ENCODE measurements around the gene BMPR1B.
A peak's percentile ranks its signal among the peaks of the same experiment; 100 is the strongest.

BMPR1B gene

DNA sequence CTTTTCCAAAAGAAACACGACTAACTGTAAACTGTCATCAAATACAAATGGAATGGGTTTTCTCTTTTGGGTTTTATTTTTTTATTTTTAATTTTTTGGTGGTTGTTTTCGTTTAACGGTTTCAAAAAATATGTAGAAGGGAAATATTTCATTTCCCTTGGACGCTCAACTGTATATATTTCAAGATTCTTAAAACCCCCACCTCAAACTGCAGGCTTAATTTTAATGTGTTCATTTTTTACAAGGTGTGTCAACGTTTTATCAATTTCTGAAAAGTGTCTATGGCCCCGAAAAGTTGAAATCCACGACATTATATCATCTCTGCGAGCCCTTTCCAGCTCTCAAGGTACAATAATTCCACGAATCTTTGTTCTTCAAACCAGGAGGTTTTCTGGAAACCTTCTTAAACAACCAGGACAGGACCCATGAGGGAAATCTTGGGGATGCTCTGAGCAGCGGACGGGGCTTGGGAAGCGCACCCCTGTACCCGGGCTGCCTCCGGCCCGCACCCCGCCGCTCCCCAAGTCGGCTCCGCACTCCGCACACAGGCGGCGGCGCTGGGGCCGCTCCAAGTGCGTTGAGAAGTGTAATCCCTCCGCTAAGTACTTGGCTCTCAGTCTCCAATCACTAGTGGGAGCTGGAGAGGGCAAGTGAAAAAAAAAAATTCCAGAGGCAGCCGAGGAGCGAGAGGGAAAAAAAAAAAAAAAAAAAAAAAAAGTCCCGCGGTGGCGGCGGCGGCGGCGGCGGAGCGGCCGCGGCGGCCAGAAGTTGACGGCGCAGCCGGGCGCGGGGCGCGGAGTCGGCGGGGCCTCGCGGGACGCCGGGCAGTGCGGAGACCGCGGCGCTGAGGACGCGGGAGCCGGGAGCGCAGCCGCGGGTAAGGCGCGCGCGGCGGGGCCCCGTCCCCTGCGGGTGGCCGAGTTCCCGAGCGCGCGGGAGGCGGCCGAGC, at the start of gene BMPR1B:
Gene BMPR1B, plus strand, starts transcription at position 764 of the 949 bp plus-strand sequence. CDS start 346,470 bp downstream, outside the sequence.
- Histone ChIP-seq H3K4me1 (ENCODE audit: control insufficient read depth, insufficient read depth, low read length, unreplicated experiment) (peaks cover 34% of the 10 kb centered on the region), H2AFZ (ENCODE audit: low read length, unreplicated experiment) (peak within 1 kb of the TSS; percentile 52), H3K27me3 (ENCODE audit: insufficient read depth, low read length) (no peaks in the 10 kb centered on the region), H3K79me2 (ENCODE audit: control insufficient read depth, insufficient read depth, low read length, unreplicated experiment) (peaks cover 3% of the 10 kb centered on the region), H3K27ac (ENCODE audit: low read depth, low read length) (no peak within 1 kb of the TSS), H3K36me3 (ENCODE audit: insufficient read depth, low read length) (no peaks in the 10 kb centered on the region), H3K4me3 (ENCODE audit: low read depth, low read length) (peak within 1 kb of the TSS; percentile 76)

DNA sequence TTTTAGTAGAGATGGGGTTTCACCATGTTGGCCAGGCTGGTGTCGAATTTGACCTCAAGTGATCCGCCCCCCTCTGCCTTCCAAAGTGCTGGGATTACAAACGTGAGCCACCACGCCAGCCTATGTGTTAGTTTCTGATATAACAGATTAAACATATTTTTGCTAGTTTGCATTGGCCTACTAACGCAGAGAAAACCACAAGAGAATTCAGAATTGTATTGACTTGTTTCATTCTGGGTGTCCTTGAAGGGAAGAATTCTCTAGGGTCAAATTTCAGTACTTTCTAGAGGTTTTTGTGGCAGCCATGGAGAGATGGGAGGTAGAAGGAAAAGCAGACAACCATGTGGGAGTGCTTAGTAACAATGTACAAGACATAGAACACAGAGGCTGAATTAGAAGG, 46.1 kb upstream of the BMPR1B start:
- Histone ChIP-seq H3K27me3 (ENCODE audit: insufficient read depth, low read length) (no peaks in the 10 kb centered on the region), H3K4me1 (ENCODE audit: control insufficient read depth, insufficient read depth, low read length, unreplicated experiment) (no peaks in the 10 kb centered on the region), H3K27ac (ENCODE audit: low read depth, low read length) (no peak overlapping the region), H3K36me3 (ENCODE audit: insufficient read depth, low read length) (no peaks in the 10 kb centered on the region), H3K4me3 (ENCODE audit: low read depth, low read length) (no peak overlapping the region), H3K79me2 (ENCODE audit: control insufficient read depth, insufficient read depth, low read length, unreplicated experiment) (no peaks in the 10 kb centered on the region), H2AFZ (ENCODE audit: low read length, unreplicated experiment) (no peak overlapping the region)

DNA sequence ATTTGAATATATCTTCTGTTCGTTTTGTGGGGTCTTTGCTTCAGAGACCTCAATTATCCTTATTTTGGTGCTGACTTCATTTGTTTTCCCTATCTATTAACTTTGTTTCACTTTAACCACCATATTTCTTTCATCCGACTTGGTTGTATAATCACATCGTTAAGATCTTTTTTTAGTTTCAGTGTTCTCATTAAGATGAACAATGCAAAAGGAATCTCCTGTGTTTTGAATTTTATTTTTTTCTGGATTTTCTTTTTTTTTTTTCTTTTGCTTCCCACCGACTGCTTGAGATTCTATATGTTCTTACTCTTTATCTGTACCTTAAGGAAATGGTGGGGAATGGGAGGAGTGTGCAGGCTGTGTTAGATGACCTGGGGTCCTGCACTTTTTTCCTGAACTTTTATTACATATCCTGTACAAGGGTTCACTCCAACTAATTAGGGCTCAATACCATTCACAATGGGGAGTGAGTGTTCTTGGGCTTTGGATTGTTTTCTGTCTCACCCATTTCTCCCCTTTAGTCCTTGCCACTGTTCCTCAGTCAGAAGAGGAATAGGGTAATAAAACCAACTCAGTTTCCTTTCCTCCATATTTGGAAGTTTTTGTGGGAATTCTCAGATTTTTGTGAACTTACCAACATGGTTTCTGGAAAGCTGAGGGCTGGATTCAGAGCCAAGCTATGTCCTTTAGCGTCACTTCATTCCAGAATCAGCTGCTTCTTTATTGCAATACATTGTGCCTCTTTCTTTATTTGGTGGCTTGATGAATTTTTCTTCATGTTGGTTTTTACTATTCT, 43.2 kb upstream of the BMPR1B start:
- Histone ChIP-seq H3K27me3 (ENCODE audit: insufficient read depth, low read length) (no peaks in the 10 kb centered on the region), H3K36me3 (ENCODE audit: insufficient read depth, low read length) (no peaks in the 10 kb centered on the region), H3K4me3 (ENCODE audit: low read depth, low read length) (no peak overlapping the region; the same call in 1 of the 2 replicates), H3K79me2 (ENCODE audit: control insufficient read depth, insufficient read depth, low read length, unreplicated experiment) (no peaks in the 10 kb centered on the region), H2AFZ (ENCODE audit: low read length, unreplicated experiment) (peak overlapping the region; percentile 54), H3K27ac (ENCODE audit: low read depth, low read length) (no peak overlapping the region), H3K4me1 (ENCODE audit: control insufficient read depth, insufficient read depth, low read length, unreplicated experiment) (no peaks in the 10 kb centered on the region)

DNA sequence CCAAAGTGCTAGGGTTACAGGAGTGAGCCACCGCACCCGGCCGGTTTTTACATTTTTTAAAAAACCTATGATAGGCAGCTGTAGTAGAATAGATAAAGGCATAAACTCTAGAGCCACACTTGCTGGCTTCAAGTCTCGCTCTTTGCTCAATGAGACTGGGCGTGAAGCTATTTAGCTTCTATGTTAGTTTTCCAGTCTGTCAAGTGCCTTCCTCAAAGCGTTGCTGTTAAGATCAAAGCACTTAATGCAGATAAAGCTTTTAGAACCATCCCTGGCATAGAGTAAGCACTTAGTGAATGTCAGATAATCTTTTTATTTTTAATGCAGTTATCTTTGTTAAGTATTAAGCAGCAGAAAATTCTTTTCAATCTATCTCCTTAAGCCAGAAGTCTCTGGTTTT, 42.0 kb upstream of the BMPR1B start:
- Histone ChIP-seq H3K27ac (ENCODE audit: low read depth, low read length) (no peak overlapping the region), H2AFZ (ENCODE audit: low read length, unreplicated experiment) (no peak overlapping the region), H3K4me3 (ENCODE audit: low read depth, low read length) (no peak overlapping the region), H3K27me3 (ENCODE audit: insufficient read depth, low read length) (no peaks in the 10 kb centered on the region), H3K79me2 (ENCODE audit: control insufficient read depth, insufficient read depth, low read length, unreplicated experiment) (no peaks in the 10 kb centered on the region), H3K36me3 (ENCODE audit: insufficient read depth, low read length) (no peaks in the 10 kb centered on the region), H3K4me1 (ENCODE audit: control insufficient read depth, insufficient read depth, low read length, unreplicated experiment) (no peaks in the 10 kb centered on the region)

DNA sequence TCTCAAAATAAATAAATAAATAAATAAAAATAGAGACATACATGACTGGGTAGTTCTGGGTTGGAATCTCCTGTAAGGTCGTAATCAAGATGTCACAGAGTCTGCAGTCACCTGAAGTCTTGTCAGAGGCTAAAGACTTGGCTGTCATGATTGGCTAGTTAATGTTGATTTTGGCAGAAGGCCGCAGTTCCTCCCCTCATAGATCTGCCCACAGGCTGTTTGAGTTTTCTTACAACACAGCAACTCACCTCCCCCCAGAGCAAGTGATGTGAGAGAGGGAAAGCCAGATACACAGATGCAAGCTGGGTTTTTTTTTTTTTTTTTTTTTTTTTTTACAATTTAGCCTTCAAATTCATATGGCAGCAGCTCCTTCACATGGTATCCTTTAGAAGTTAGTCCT, 36.4 kb upstream of the BMPR1B start:
- no peak overlapping the region for H3K4me3 ChIP-seq (ENCODE audit: low read depth, low read length)
- H3K27ac ChIP-seq (ENCODE audit: low read depth, low read length) = no peak overlapping the region
- H2AFZ ChIP-seq (ENCODE audit: low read length, unreplicated experiment) = no peak overlapping the region

DNA sequence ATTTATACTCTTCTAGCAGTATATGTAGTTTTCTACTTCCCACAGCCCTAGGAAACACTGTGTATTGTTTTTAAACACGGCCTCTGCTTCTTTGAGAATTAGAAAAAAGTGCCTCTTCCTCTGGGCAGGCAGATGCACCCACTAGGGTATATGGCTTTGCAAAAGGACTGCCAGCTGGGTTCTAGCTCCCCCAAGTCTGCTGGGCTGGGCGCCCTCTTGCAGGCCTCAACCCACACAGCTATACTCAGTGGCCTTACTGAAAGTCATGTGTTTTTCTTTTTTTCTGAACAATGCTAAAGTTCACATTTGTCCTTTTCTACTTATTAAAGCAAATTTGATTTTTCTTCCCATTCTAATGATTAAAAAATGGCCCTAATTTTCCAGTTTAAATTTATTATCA, 35.5 kb upstream of the BMPR1B start:
- no peak overlapping the region for H2AFZ ChIP-seq (ENCODE audit: low read length, unreplicated experiment)
- H3K27me3 ChIP-seq (ENCODE audit: insufficient read depth, low read length) = no peaks in the 10 kb centered on the region
- H3K36me3 ChIP-seq (ENCODE audit: insufficient read depth, low read length) = no peaks in the 10 kb centered on the region
- no peak overlapping the region for H3K27ac ChIP-seq (ENCODE audit: low read depth, low read length)
- H3K4me1 ChIP-seq (ENCODE audit: control insufficient read depth, insufficient read depth, low read length, unreplicated experiment) = peaks cover 2% of the 10 kb centered on the region
- H3K4me3 ChIP-seq (ENCODE audit: low read depth, low read length) = no peak overlapping the region
- H3K79me2 ChIP-seq (ENCODE audit: control insufficient read depth, insufficient read depth, low read length, unreplicated experiment) = no peaks in the 10 kb centered on the region

More for the DNA sequence above, 36.4 kb upstream of the BMPR1B start:
- Histone ChIP-seq H3K27me3 (ENCODE audit: insufficient read depth, low read length) (no peaks in the 10 kb centered on the region), H3K36me3 (ENCODE audit: insufficient read depth, low read length) (no peaks in the 10 kb centered on the region), H3K4me1 (ENCODE audit: control insufficient read depth, insufficient read depth, low read length, unreplicated experiment) (peaks cover under 1% of the 10 kb centered on the region), H3K79me2 (ENCODE audit: control insufficient read depth, insufficient read depth, low read length, unreplicated experiment) (no peaks in the 10 kb centered on the region)

DNA sequence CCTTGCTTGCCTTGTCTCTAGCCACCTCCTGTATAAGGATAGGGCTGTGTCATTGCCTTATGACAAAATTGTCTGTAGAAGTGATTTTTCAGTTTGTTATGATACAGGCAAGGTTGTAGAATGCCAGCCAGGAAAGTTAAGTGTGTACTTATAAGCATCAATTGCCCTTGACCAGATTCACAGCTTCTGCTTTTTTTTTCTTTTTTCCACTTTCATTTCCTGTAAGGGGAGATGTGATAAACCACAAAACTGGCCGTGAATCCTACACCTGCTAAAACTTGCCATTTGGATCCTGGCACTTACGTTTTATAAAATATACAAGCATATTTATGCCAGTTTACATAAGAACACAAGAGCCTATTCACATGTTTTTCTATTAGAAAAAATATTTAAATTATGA, 35.0 kb upstream of the BMPR1B start:
- Histone ChIP-seq H3K27ac (ENCODE audit: low read depth, low read length) (no peak overlapping the region), H3K4me1 (ENCODE audit: control insufficient read depth, insufficient read depth, low read length, unreplicated experiment) (peaks cover 2% of the 10 kb centered on the region), H3K27me3 (ENCODE audit: insufficient read depth, low read length) (no peaks in the 10 kb centered on the region), H2AFZ (ENCODE audit: low read length, unreplicated experiment) (peak overlapping the region; percentile 80), H3K4me3 (ENCODE audit: low read depth, low read length) (no peak overlapping the region), H3K36me3 (ENCODE audit: insufficient read depth, low read length) (no peaks in the 10 kb centered on the region), H3K79me2 (ENCODE audit: control insufficient read depth, insufficient read depth, low read length, unreplicated experiment) (no peaks in the 10 kb centered on the region)

DNA sequence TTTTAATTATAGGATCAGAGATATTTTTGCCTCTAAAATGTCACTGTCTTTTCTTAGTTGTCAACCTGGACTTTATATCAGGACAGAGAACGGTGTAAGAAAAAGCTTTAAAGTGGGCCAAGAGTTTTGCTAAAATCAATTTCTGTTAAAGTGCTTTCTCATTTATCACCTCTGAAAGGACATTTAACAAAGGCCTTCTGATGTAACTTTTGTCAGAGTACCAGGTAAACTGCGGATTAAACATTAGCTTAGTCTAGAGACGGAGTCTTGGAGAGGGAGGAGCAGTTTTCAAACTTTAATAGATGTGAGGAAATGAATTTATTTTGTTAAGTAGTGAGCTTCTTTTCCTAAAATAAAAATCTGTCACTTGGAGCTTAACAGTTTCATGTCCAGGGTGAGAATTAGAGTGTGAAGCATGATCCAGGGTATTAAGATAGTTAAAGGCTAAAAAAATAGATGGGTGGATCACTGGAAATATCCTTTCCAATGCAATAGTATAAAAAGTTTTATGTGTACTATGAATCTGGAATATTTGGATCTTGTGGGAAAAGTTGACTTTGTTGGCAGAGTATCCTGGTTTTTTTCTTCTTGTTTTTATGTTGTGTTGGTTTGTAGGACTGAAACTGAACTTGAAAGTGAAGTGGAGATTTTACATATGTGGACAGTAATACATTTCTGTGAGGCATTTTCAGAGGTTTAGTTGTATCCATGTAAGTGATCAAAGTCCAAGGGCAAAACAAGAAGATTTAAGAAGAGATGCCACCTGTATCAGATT, 33.6 kb upstream of the BMPR1B start:
- Histone ChIP-seq H3K27ac (ENCODE audit: low read depth, low read length) (no peak overlapping the region), H3K79me2 (ENCODE audit: control insufficient read depth, insufficient read depth, low read length, unreplicated experiment) (no peaks in the 10 kb centered on the region), H2AFZ (ENCODE audit: low read length, unreplicated experiment) (no peak overlapping the region), H3K36me3 (ENCODE audit: insufficient read depth, low read length) (no peaks in the 10 kb centered on the region), H3K27me3 (ENCODE audit: insufficient read depth, low read length) (no peaks in the 10 kb centered on the region), H3K4me1 (ENCODE audit: control insufficient read depth, insufficient read depth, low read length, unreplicated experiment) (peaks cover 2% of the 10 kb centered on the region), H3K4me3 (ENCODE audit: low read depth, low read length) (no peak overlapping the region)

DNA sequence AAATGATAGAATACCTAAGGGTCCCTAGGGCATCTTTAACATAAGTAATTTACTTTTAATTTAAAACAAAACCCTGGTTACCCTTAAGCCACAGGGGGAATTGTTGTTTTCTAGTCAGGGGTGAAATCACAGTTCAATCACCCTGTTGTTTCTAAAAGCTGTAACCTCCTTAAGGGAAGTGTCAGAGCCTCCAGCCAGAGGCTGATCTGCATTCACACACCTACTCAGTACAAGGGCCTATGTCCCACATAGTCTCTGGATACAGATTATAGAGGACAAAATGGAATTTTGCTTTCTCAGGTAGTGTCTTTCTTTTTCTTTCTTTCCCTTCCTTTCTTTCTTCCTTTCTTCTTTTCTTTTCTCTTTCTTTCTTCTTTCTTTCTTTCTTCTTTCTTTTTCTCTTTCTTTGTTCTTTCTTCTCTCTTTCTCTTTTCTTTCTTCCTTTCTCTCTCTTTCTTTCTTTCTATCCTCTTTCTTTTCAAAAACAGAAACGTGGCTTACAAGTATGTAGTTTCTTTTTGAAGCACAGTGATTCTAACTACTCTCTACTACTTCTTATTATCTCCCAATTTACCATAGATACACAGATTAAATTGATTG, 31.1 kb upstream of the BMPR1B start:
- Histone ChIP-seq H3K27me3 (ENCODE audit: insufficient read depth, low read length) (no peaks in the 10 kb centered on the region), H3K79me2 (ENCODE audit: control insufficient read depth, insufficient read depth, low read length, unreplicated experiment) (no peaks in the 10 kb centered on the region), H3K36me3 (ENCODE audit: insufficient read depth, low read length) (no peaks in the 10 kb centered on the region), H3K4me1 (ENCODE audit: control insufficient read depth, insufficient read depth, low read length, unreplicated experiment) (peaks cover 2% of the 10 kb centered on the region), H3K27ac (ENCODE audit: low read depth, low read length) (no peak overlapping the region), H3K4me3 (ENCODE audit: low read depth, low read length) (no peak overlapping the region), H2AFZ (ENCODE audit: low read length, unreplicated experiment) (no peak overlapping the region)

Measured in ACC112 (cell line).